ENCODE results near the gene PAPPA.

Gene PAPPA

GRCh38 chr9:116151966-116152381, 1.6 kb upstream of the PAPPA start:
- DNase-seq (ENCODE audit: low spot score) = peak; percentile 64

- no peak for DNase-seq (ENCODE audit: low spot score)
These were observed 1.2 kb upstream of the PAPPA start for GRCh38 chr9:116152390-116152789.

DNA sequence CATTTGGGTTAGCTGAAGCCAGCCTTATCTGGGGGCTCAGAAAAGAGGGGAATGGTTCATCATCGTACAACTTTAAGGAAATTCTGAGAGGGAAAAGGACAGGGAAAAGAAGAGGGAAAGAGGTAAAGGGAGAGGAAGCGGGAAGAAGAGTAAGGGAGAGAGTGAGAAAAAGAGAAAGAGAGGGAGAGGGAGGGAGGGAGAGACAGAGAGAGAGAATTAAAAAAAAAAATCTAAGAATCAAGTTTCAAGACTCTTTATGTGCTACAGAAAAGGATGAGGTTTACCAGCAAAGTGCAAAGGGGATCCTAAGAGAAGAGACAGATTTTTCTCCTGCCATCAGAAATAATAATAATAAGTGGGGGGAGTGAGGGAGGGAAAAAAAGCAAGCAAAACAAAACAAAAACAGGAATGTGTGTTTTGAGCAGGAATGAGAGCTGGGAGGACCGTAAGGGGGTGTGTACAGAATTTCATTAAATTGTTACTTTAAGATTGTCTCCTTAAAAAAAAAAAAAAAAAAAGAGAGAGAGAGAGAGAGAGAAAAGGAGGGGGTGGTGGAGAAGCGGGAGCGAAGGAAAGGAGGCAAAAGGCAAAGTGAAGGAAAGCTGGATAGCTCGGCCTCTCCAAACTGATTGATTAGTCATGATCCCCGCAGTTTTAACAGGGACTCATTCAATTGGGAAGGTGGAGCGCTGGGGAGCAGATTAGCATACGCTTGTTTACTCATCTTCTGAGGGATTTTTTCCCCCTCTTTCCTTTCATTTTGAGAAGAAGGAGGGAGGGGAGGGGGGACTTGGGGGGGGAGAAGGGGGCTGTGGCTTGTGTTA, 438 bp upstream of the PAPPA start:
- peak; percentile 52 for DNase-seq (ENCODE audit: low spot score)

- DNase-seq (ENCODE audit: low spot score) = no peak
These were observed 864 bp downstream of the PAPPA start for GRCh38 chr9:116154334-116154975.

DNA sequence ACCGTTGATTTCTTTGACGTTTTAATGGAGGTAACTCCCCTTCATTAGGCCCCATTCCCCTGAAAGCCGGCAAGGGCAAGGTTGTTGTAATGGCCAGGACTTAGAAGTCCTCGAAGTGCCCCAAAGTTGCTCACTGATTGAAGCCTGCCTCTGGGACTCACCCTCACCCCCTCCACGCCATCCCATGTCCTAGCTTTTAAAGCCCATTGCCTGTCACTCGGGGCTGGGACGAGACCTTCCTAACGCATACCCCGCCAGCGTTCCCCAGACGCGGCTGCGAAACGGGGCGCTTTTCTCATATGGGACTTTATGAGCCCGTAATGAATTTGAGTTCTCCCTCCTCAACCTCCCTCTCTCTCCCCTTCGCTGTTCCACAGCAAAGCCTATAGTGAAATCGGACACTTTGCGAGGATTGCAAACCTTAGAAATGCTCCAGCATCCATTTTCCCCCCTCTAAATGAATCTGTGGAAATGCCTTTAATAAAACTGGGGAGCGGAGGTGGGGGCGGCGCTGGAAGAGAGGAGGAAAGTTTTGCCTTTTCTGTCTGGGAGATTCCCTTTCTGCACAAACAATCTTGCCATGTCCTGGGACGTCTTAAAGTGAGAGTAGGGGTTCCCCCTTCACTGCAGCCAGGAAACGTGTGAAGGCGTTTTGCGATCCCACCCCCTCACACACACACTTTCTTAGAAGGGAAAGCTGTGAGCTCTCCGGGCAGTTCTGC, 1.5 kb downstream of the PAPPA start:
- no peak for DNase-seq (ENCODE audit: low spot score)

GRCh38 chr9:116155698-116156039, 2.1 kb downstream of the PAPPA start:
- DNase-seq (ENCODE audit: low spot score) = no peak

DNA sequence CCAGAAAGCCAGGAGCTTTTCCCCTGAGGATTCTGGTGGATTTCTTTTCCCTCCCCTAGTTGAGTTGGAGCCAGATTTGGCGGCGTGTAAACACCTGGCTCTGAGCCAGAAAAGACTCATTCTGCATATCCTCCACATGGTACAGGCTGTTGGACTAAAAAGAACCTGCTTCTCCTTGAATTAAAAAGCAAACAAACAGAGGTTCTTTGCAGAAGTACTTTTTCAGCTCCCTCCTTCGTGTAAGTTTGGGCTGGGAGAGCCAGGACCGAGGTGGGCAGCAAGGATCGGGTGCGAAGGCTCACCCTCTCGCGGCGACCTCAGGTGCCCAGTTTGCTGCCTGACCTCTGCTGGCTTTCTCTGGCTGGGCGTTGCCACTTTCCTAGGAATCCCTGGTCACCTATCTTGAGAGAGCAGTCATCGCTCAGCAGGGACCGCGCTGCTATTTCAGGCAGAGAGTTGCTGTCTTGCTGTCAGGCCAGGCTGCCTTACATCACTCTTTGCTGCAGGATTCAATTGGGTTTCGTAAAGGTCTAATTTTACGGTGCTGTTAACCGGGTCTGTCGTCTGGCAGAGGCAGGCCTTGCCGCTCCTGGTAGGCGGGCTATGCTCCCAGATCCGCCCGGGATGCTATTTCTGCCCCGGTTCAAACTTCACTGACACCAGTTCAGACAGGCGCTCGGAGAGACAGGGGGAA, 3.2 kb downstream of the PAPPA start:
- peak; percentile 72 for DNase-seq (ENCODE audit: low spot score)

DNA sequence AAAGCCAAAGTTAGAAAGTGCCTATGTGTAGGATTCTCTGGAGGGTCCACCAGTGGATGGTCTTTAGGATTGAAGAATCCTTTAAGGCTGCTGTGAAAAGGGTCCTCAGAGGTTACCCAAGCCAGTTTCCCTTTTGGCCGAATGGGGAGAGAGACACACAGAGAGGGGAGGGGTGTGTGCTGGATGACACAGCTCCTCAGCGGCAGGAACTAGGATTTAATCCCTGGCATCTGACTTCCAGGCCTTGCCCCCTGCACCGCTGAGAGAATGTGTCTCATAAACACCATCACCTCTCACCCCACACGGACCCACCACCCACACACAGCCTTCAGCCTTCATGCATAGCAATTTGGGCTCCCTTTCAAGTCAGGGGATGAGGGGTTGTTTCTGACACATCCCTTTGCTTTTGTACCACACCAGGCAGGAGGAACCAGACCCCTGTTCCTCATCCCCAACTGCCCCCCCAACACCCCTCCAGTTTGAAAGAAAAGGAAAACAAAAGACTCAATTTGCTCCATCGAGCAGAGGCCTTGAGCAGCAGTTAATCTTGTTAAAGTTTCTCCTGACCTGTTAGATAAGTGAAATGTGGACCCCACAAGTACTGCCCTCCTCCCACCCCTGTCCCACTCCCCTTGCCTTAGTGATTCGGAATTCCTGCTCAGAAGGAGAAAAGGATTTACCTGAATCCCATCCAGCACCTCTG, 4.0 kb downstream of the PAPPA start:
- DNase-seq (ENCODE audit: low spot score) = peak; percentile 65

GRCh38 chr9:116160676-116161571, 7.3 kb downstream of the PAPPA start:
- no peak for DNase-seq (ENCODE audit: low spot score)

DNA sequence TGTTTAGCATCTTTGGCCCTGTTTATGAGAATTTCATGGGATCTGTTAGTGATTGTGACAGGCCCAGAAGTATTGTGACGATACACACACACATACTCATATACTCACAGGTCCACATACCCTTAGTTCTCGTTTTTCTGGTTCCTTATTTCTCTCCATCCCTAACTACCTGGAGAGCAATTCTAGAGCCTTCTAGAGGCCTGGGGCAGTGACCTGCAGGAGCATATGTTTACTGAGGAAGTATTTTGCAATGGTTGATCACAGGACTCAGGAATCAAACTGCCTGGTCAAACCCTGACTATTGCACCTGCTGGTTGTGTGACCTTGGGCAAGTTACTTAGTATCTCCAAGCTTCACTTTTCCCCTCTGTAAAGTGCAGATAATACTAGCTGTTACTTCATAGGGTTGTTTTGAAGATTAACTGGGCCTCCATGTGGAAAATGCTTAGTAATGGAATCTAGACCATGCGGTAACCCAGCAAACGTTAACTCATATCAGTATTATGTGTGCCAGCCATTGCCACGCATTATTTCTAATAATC, 8.7 kb downstream of the PAPPA start:
- no peak for DNase-seq (ENCODE audit: low spot score)

- DNase-seq (ENCODE audit: low spot score) = peak; percentile 21
These were observed 9.9 kb downstream of the PAPPA start for GRCh38 chr9:116163293-116164055.

GRCh38 chr9:116165912-116166311, 12.3 kb downstream of the PAPPA start:
- DNase-seq (ENCODE audit: low spot score) = peak; percentile 31

- DNase-seq (ENCODE audit: low spot score) = no peak
These were observed 13.1 kb downstream of the PAPPA start for GRCh38 chr9:116166713-116167112.

DNA sequence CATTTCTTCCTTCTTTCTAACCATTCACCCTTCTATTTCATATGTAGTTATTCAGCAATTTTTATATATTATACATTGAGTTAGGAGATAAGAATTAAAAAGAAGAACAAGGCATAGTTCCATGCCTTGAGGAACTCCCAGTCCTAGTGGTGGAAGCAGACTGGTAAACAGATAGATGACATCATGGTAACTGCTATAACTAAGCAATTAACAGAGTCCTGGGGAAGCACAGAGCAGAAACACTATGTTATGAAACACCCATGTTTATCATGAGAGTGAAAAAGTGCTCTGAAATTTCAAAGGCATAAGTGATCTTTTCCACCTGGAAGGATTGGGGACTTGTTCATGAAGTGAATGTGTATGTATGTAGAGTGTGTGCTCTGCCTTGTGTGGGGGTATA, 14.6 kb downstream of the PAPPA start:
- DNase-seq (ENCODE audit: low spot score) = no peak

- no peak for DNase-seq (ENCODE audit: low spot score)
These were observed 18.6 kb downstream of the PAPPA start for GRCh38 chr9:116172216-116172615.

GRCh38 chr9:116174347-116174746, 20.8 kb downstream of the PAPPA start:
- no peak for DNase-seq (ENCODE audit: low spot score)

- peak; percentile 23 for DNase-seq (ENCODE audit: low spot score)
These were observed 22.0 kb downstream of the PAPPA start for GRCh38 chr9:116175614-116176013.

DNA sequence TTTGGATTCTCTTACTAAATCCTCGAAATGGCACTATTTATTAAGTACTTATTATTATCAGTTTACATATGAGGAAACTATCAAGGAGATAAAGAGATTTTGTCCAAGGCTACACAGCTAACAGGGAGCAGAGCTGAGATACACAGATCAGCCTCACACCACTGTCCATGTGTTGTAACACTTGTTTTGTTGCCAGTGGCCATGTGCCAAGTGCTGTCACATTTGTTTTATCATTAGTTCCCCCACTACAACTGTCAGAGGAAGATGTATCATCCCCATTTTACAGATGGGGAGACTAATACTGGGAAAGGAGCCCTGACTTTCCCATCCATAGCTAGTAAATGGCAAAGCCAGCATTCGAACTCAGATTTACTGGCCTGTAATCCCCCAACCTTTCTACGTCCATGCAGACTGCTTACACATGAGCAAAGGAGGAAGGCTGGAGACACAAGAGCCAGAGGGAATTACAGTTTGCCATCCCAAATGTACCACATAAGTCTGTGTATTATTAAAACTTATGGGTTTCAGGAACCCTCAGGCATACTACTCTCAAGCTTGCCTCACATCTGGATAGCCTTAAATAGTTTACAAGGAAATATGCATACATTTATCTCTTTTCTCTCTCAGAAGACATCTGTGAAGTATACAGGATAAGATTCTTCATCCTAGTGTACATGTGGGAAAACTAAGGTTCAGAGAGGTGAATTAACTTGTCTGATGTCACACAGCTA, 25.1 kb downstream of the PAPPA start:
- no peak for DNase-seq (ENCODE audit: low spot score)

DNA sequence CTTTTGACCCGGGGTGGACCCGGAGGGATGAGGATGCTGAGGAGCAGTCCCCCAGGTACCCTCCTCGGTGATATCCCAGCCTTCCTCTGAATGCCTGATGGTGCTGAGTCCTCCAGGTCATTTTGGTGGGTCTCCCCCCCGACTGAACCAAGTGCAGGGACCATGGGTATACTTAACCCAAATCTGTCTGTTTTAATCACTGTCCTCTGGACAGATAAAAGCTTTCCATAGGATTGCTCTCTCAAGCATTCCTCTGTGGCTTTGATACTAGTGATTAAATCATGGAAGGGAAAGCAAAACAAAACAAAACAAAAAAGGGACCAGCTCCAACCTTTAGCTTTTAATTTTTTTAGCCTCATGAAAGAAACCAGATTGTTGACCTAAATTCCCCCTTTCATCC, 26.0 kb downstream of the PAPPA start:
- no peak for DNase-seq (ENCODE audit: low spot score)
